Tibial artery (tissue), 4 donors: ENCODE results near the gene POLL.
A peak's percentile ranks its signal among the peaks of the same experiment; 100 is the strongest.

Experiments
- DNase-seq, 2 donors: peaks; one replicate each; pipeline ENCODE4 v3.0.0-alpha.2; 2019
- H3K27ac ChIP-seq, 2 donors: fragments of 200-600 bp; sonication (generic) in 1 of 2; 1 replicate in 1 of 2; 2 replicates in 1 of 2; pipeline ENCODE4 v1.5.1; 2018 to 2019; ENCODE audit warnings: mild to moderate bottlenecking in 1 of 2
- H3K27me3 ChIP-seq, 2 donors: fragments of 200-600 bp; sonication (generic) in 1 of 2; one replicate each; pipeline versions ENCODE4 v1.5.1 to v1.6.0; 2016 to 2019
- H3K36me3 ChIP-seq, 3 donors: fragments of 200-600 bp; sonication (generic) in 2 of 3; one replicate each; pipeline ENCODE4 v1.5.1; 2016 to 2019; ENCODE audit warnings: mild to moderate bottlenecking in 2 of 3
- H3K4me1 ChIP-seq, 4 donors: fragments of 200-600 bp; sonication (generic) in 2 of 4; 1 replicate in 3 of 4; 2 replicates in 1 of 4; pipeline ENCODE4 v1.5.1; 2016 to 2019
- H3K4me3 ChIP-seq, 2 donors: fragments of 200-600 bp; sonication (generic) in 1 of 2; 1 replicate in 1 of 2; 2 replicates in 1 of 2; pipeline ENCODE4 v1.5.1; 2018 to 2019; ENCODE audit warnings: mild to moderate bottlenecking in 2 of 2
- H3K9me3 ChIP-seq, 3 donors: fragments of 200-600 bp; sonication (generic) in 1 of 3; one replicate each; pipeline ENCODE4 v1.5.1; 2016 to 2019
- CTCF ChIP-seq, 2 experiments: fragments of 200-600 bp in 1 of 2; fragments of 450-650 bp in 1 of 2; IDR thresholded peaks; one replicate each; pipeline ENCODE4 v1.5.1; 2017 to 2019; ENCODE audit warnings: antibody characterized with exemption in 2 of 2, mild to moderate bottlenecking in 1 of 2, moderate library complexity in 1 of 2
- intact Hi-C: fragments of 100-400 bp; cut with DNase I; formaldehyde crosslinking; loops from one replicate; pipeline ENCODE4 v1.15.0; 2023; ENCODE audit warnings: low total_unique reads

The POLL gene

GRCh38 chr10:101571271-101571925, 16.7 kb downstream of the POLL start:
- intact Hi-C loops = no loop called here
- Histone ChIP-seq H3K36me3 (peaks cover 0 to 16% (median 6%) of the 10 kb centered on the region in 3 donors), H3K27me3 (peaks cover 11 to 47% of the 10 kb centered on the region in 2 donors), H3K27ac (no peak overlapping the region), H3K4me1 (peaks cover 0 to 24% (median 20%) of the 10 kb centered on the region in 4 donors), H3K4me3 (no peak overlapping the region), H3K9me3 (peaks cover 0 to 13% (median 12%) of the 10 kb centered on the region in 3 donors)
- no peak for TF ChIP-seq CTCF (IDR thresholded peaks at IDR 0.05)
- DNase-seq = no peak

- no peak for DNase-seq
- intact Hi-C loops = no loop called here
- TF ChIP-seq CTCF (IDR thresholded peaks at IDR 0.05) = no peak
Measured at GRCh38 chr10:101570428-101571270, 17.4 kb downstream of the POLL start.

GRCh38 chr10:101569622-101570427, 18.2 kb downstream of the POLL start:
- H3K9me3 ChIP-seq = peaks cover 0 to 13% (median 12%) of the 10 kb centered on the region in 3 donors
- peak; percentile 76 to 81 for DNase-seq
- H3K27me3 ChIP-seq = peaks cover 11 to 63% of the 10 kb centered on the region in 2 donors
- peaks cover 0 to 6% (median 6%) of the 10 kb centered on the region in 3 donors for H3K36me3 ChIP-seq
- TF ChIP-seq CTCF (IDR thresholded peaks at IDR 0.05) = peak; percentile 79 to 96
- intact Hi-C loops = loop anchor here (2.0 to 10.0 kb wide), 2 partner anchors 295 to 353 kb away; no protein-coding TSS in a partner anchor
- peaks cover 0 to 26% (median 24%) of the 10 kb centered on the region in 4 donors for H3K4me1 ChIP-seq
- no peak overlapping the region for H3K27ac ChIP-seq
- peak overlapping the region; percentile 29 to 51 for H3K4me3 ChIP-seq

More at GRCh38 chr10:101570428-101571270, 17.4 kb downstream of the POLL start:
- Histone ChIP-seq H3K9me3 (peaks cover 0 to 13% (median 12%) of the 10 kb centered on the region in 3 donors), H3K36me3 (peaks cover 0 to 12% (median 6%) of the 10 kb centered on the region in 3 donors), H3K4me1 (peaks cover 0 to 26% (median 24%) of the 10 kb centered on the region in 4 donors), H3K27me3 (peaks cover 11 to 55% of the 10 kb centered on the region in 2 donors), H3K27ac (no peak overlapping the region), H3K4me3 (peak overlapping the region; percentile 29 to 51)

GRCh38 chr10:101569323-101569621, 18.8 kb downstream of the POLL start:
- Histone ChIP-seq H3K36me3 (peaks cover 0 to 6% (median 6%) of the 10 kb centered on the region in 3 donors), H3K27ac (no peak overlapping the region), H3K4me3 (no peak overlapping the region), H3K27me3 (peaks cover 11 to 69% of the 10 kb centered on the region in 2 donors), H3K4me1 (peaks cover 0 to 26% (median 24%) of the 10 kb centered on the region in 4 donors), H3K9me3 (peaks cover 0 to 13% (median 12%) of the 10 kb centered on the region in 3 donors)
- intact Hi-C loops = loop anchor here (2.0 to 10.0 kb wide), 2 partner anchors 294 to 352 kb away; no protein-coding TSS in a partner anchor
- DNase-seq = peak in 1 of 2 donors; percentile 17
- TF ChIP-seq CTCF (IDR thresholded peaks at IDR 0.05) = no peak
